GM19463 (cell line): Measurements from ENCODE around the gene CCDC120.

ENCODE experiments used
- ATAC-seq: cut with Tn5 transposase; IDR thresholded peaks from one replicate; pipeline ENCODE4 v1.9.1; 2021; ENCODE audit warnings: mild to moderate bottlenecking, moderate library complexity; ENCODE audit not compliant: unreplicated experiment

The CCDC120 gene

DNA sequence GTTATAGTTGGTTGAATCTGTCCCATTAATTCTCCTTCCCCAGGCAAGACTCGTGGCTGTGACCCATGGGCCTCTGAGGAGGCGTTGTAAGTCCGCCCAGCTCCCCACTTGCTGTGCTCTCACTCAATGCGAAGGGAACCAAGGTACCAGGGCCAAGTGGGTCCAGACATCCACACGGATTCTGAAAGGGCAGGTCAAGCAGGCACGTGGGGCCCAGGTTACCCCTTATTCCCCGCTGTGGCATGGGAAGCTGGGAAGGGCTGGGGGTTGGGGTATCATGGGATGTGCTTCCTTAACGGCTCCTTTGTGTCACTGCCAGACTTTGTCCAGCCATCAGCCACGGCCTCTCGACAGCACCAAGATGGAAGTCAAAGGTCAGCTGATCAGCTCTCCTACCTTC, 3.1 kb downstream of the CCDC120 start:
- ATAC-seq, result no peak

- ATAC-seq, result no peak
Observed at GRCh38 chrX:49063715-49064114, 4.9 kb downstream of the CCDC120 start.

GRCh38 chrX:49064303-49064702, 5.5 kb downstream of the CCDC120 start:
- no peak for ATAC-seq

DNA sequence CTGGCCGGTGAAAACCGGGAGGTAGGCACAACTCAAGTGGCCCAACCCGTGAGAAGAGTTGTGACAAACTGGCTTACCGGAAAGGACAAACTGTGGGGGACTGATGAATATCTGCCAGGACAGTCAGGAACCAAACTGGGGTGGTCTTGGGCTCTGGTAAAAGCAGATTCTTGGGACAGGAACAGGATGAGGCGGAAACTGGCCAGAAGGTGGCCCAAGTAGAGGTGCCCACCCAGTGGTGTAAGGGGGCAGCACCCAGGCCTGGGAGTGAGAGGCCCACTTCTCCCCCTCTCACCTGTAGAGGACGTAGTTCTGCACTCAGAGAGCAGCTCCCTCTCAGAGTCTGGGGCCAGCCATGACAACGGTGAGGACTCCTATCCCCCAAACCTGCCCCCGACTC, 5.9 kb downstream of the CCDC120 start:
- ATAC-seq, result no peak

GRCh38 chrX:49066278-49066677, 7.5 kb downstream of the CCDC120 start:
- ATAC-seq, result no peak

- ATAC-seq, result no peak
Observed at GRCh38 chrX:49066690-49067089, 7.9 kb downstream of the CCDC120 start.

- no peak for ATAC-seq
Observed at GRCh38 chrX:49067285-49068120, 8.7 kb downstream of the CCDC120 start.

GRCh38 chrX:49069038-49069437, 10.2 kb downstream of the CCDC120 start:
- no peak for ATAC-seq

DNA sequence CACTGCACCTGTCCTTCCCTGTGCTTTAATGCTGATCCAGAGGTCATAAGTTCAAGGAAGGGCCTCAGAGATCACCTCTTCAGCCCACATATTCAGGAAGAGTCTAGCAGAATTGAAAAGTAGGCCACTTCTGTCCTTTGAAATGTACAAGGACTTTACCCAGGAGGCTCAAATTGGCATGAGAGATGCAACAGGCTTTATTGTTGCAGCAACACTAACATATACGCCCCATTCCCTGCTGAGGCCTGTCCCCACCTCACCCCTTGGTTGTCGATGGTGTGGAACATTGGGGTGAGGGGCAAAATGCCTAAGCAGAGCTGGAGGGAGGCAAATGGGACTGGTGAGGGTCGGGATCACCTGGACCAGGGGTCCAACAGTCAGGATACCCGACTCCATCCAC, 12.2 kb downstream of the CCDC120 start:
- no peak for ATAC-seq

GRCh38 chrX:49071877-49072711, 13.3 kb downstream of the CCDC120 start:
- ATAC-seq, result no peak

GRCh38 chrX:49072712-49073095, 13.9 kb downstream of the CCDC120 start:
- ATAC-seq, result no peak

GRCh38 chrX:49073601-49074575, 15.1 kb downstream of the CCDC120 start, which contains the start of gene PRAF2:
Gene PRAF2, minus strand, starts transcription at chrX:49074002. Its CDS starts 15 bp downstream, at chrX:49073987.
- ATAC-seq, result peak; percentile 89

- ATAC-seq, result no peak
Observed at GRCh38 chrX:49075347-49075746, 16.5 kb downstream of the CCDC120 start.

DNA sequence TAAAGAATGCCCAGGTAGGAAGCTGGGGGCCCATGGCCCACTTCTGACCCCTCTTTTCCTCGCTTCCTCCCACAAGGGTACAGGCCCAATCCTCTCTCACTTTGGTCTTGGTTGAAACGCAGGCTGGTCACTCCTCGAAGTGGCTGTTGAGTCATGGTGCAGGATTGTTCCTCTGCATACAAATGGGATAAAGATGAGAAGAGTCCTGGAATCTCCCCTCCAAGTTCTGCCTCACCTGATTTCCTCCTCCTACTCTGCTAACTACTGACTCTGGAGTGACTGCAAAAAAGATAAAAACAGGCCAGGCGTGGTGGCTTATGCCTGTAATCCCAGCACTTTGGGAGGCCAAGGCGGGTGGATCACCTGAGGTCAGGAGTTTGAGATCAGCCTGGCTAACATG, 19.1 kb downstream of the CCDC120 start:
- no peak for ATAC-seq

DNA sequence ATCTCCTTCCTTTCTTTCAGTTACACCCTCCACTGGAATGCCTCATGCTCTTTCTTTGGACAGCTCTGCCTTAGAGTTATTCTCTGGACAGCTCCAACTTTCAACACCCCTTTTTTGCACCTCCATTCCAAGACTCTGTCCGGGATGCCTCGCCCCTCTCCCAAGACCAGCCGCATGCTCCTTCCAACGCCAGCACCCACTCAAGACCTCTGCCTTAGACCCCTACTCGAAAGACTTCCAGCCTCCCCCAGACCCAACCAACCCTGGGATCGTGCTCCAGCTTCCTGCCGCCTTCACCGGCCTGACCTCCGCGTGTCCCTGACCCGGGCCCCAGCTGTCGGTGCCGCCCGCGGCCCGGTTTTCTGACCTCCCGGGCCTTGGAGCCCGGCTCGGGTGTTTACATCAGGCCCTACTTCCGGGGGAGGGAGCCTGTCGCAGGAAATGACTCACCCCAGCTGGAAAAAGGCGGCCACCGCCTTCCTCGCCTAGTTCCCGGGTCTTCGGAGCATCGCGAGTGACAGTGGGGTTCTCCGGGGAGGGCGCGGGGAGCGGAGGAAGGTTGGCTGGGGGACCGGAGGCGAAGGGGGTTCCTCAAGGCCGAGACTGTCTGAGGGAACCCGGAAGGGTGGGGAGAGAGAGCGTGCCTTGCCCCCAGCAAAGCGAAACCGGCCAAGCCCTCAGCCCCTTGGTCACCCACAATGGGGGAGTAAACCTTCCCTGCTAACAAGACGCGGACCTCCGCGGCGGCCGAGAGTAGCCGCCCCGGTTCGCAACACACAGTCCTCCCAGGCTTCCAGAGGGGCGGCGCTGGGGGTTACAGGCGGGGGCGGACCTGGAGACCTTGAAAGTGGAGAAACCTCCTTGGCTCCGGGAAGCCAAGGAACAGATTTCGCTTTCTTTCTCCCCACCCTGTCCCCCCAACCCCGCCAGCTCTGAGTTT, 21.0 kb downstream of the CCDC120 start, which contains the start of gene WDR45:
Gene WDR45 (minus strand): TSS at position 399 of the 940 bp plus-strand sequence. CDS start 1,792 bp downstream, outside the sequence.
- peak; percentile 75 for ATAC-seq

DNA sequence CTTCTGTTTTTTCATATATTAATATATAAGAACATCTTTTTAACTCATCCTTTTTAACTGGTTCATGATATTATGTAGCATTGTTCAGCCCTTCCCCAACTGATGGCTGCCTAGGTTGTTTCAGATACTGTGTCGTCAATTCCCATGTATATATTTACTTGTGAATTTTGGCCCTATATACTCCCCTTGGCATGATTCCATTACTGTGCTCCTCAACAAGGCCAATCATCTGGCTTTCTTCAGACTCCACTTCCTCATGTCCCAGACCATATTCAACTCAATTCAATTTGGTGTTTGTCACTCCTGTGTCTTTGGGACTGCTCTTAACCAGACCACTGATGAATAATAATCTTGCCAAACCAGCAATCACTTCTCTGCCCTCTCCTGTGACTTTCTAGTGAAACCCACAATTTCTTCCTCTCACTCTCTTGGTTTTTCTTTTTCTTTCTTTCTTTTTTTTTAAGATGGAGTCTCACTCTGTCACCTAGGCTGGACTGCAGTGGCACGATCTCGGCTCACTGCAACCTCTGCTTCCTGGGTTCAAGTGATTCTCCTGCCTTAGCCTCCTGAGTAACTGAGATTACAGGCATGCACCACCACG, 23.6 kb downstream of the CCDC120 start:
- no peak for ATAC-seq

- no peak for ATAC-seq
Observed at GRCh38 chrX:49089553-49089952, 30.8 kb downstream of the CCDC120 start.

DNA sequence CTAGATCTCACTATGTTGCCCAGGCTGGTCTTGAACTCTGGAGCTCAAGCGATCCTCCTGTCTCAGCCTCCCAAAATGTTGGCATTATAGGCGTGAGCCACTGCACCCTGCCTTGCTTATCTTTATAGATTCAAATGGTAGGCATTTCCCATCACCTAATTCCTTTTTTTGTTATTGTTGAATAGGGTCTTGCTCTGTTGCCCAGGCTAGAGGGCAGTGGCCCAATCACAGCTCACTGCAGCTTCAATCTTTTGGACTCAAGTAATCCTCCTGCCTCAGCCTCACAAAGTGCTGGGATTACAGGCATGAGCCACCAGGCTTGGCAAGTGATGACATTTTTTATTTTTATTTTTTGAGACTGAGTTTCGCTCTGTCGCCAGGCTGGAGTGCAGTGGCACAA, 37.6 kb downstream of the CCDC120 start:
- ATAC-seq, result no peak
